Sciatic nerve (tissue), 2 donors: Measurements from ENCODE around the gene C3orf62. TPM values are rescaled to one million over a fixed set of nuclear protein-coding genes. Genes with fewer than 3 reads are reported as not detected.
"Not testable (repeated sequence)": the region's sequence is repeated elsewhere in the genome, so short reads cannot be mapped to it uniquely, and the experiment has no call there.

ENCODE experiments used
- ATAC-seq: fragments of 200-7000 bp; cut with Tn5 transposase; one replicate; pipeline ENCODE4 v1.9.1; 2020; ENCODE audit warnings: mild to moderate bottlenecking, moderate library complexity
- DNase-seq: peaks from one replicate; pipeline ENCODE4 v3.0.0-alpha.2; 2020; ENCODE audit warnings: low spot score
- intact Hi-C: fragments of 100-400 bp; cut with DNase I; formaldehyde crosslinking; loops from one replicate; pipeline ENCODE4 v1.14.2; 2022
- microRNA-seq: library from miRNA; unstranded; fragments of <30 nt; microRNA quantifications from one replicate; pipeline ENCODE4 v1.2.0, GENCODE V29; 2020
- total RNA-seq: library from RNA; stranded (reverse); fragmentation: NEBNext Ultra II Directional; extraction: Animal tissue kit (Norgen Biotek cat#: 25700); gene quantifications from one replicate; pipeline ENCODE4 v1.2.1, GENCODE V29; 2021
- donor health status: DM: no; HTN: no; CAD: no.
- donor health status: DM: no; HTN: no; CAD: no.

The C3orf62 gene
- total RNA-seq, 1 donor from 2014 or later = 6.7 TPM

DNA sequence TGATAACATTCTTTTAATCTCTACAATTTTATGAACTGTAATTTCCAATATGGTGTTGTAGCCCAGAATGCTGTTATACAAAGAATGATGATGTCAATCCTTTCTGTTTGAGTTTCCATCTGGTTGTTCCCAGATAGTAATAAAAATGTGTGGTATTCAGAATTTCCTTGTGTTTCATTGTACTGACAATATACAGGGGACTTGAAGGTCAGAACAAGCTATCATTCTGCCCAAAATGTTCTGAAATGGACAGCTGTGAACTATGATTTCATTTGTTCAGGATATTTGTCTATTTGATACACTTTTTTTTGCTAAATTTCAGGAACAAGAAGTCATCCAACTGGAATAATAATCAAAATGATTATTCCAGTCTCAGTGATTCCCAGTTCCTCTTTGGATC lies 40.8 kb downstream of the C3orf62 start:
- intact Hi-C loops = no loop called here
- no peak for ATAC-seq

DNA sequence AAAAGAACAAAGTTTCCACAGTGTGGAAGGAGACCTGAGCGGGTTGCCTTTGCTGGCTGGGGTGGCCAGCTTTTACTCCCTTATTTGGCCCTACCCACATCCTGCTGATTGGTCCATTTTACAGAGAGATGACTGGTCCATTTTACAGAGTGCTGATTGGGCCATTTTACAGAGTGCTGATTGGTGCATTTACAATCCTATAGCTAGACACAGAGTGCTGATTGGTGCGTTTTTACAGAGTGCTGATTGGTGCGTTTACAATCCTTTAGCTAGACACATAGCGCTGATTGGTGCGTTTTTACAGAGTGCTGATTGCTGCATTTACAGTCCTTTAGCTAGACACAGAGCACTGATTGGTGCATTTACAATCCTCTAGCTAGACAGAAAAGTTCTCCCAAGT lies 48.2 kb downstream of the C3orf62 start:
- intact Hi-C loops, ATAC-seq, DNase-seq: not testable (repeated sequence)

More for the DNA sequence above, 40.8 kb downstream of the C3orf62 start:
- no peak for DNase-seq

DNA sequence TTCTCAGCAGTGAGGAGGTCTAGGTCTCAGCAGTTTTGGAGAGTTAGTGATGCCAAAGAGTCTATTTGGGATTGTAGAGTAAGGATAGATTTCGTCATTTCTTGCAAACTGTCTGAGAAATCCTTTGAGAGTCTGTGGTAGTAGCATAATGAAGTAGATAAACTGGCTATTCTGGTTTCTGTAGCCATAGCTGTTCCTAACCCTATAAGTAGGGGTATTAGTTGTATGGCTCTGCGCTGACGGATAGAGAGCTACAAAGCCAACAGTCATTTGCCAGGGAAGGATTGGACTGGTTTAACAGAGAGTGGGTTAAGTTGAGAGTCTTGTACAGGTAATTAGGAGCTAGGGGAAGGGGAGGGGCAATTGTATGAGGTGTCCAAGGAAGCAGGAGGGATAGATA lies 55.0 kb downstream of the C3orf62 start:
- ATAC-seq (no peak), DNase-seq (no peak)
- intact Hi-C loops = no loop called here

DNA sequence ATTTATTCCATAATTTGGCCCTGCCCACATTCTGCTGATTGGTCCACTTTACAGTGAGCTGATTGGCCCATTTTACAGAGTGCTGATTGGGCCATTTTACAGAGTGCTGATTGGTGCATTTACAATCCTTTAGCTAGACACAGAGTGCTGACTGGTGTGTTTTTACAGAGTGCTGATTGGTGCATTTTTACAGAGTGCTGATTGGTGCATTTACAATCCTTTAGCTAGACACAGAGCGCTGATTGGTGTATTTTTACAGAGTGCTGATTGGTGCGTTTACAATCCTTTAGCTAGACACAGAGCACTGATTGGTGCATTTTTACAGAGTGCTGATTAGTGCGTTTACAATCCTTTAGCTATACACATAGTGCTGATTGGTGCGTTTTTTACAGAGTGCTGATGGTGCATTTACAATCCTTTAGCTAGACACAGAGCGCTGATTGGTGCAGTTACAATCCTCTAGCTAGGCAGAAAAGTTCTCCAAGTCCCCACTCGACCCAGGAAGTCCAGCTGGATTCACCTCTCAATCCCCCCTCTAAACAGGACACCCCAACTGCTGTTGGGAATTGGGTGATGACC lies 56.0 kb downstream of the C3orf62 start:
- ATAC-seq, intact Hi-C loops, DNase-seq: not testable (repeated sequence)

DNA sequence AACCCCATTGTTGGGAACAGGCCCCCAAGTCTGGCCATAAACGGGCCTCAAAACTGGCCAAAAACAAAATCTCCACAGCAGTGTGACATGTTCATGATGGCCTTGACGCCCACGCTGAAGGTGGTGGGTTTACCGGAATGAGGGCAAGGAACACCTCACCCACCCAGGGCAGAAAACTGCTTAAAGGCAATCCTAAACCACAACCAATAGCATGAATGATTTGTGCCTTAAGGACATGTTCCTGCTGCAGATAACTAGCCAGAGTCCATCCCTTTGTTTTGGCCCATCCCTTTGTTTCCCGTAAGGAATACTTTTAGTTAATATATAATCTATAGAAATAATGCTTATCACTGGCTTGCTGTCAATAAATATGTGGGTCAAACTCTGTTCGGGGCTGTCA lies 57.9 kb downstream of the C3orf62 start:
- DNase-seq (no peak), ATAC-seq (no peak)

More for the DNA sequence above, 57.9 kb downstream of the C3orf62 start:
- intact Hi-C loops = no loop called here

Small RNA genes lying within 50 kb of the gene (microRNA-seq; reads per million reads assigned to microRNA genes)
- gene MIR4271 = not detected

Other genes with a start within 250 kb of the C3orf62 start
- 121 TPM for gene IMPDH2, start 247.8 kb downstream of the C3orf62 start, total RNA-seq
- gene QRICH1, start 183.2 kb downstream of the C3orf62 start, total RNA-seq = 101 TPM
- gene QARS1, start 172.5 kb downstream of the C3orf62 start, total RNA-seq = 123 TPM
- gene USP19, start 156.4 kb downstream of the C3orf62 start, total RNA-seq = 55.7 TPM
- 515 TPM for gene LAMB2, start 144.2 kb downstream of the C3orf62 start, total RNA-seq
- gene CCDC71, start 110.9 kb downstream of the C3orf62 start, total RNA-seq = 20.7 TPM
- 32.5 TPM for gene KLHDC8B, start 105.6 kb downstream of the C3orf62 start, total RNA-seq
- gene USP4, start 62.8 kb upstream of the C3orf62 start, total RNA-seq = 83.2 TPM
- 142 TPM for gene GPX1, start 81.1 kb upstream of the C3orf62 start, total RNA-seq
- gene RHOA, start 134.7 kb upstream of the C3orf62 start, total RNA-seq = 485 TPM
- gene TCTA, start 135.2 kb upstream of the C3orf62 start, total RNA-seq = 28.5 TPM
- gene AMT, start 145.2 kb upstream of the C3orf62 start, total RNA-seq = 12.4 TPM
- gene NICN1, start 152.1 kb upstream of the C3orf62 start, total RNA-seq = 23.4 TPM
- 165 TPM for gene DAG1, start 193.0 kb upstream of the C3orf62 start, total RNA-seq